ENCODE measurements around the gene ADAMTS14.

ADAMTS14 gene

GRCh38 chr10:70714245-70714644 is 41.9 kb downstream of the ADAMTS14 start:
- no peaks in the 10 kb centered on the region for H3K9me2 ChIP-seq (replicated peaks; ENCODE audit: insufficient read depth, low read length)
- H3K36me3 ChIP-seq (replicated peaks; ENCODE audit: insufficient read depth, low read length) = no peaks in the 10 kb centered on the region
- no peak overlapping the region for H3K4me2 ChIP-seq (ENCODE audit: low read depth, low read length)
- TF ChIP-seq CTCF (IDR thresholded peaks at IDR 0.05; ENCODE audit: low read length) (no peak), EZH2phosphoT487 (IDR thresholded peaks at IDR 0.05; ENCODE audit: low read length) (no peak)
- no peaks in the 10 kb centered on the region for H4K20me1 ChIP-seq (ENCODE audit: insufficient read depth, low read length)
- no peak overlapping the region for H2AFZ ChIP-seq (ENCODE audit: low read length)
- no peaks in the 10 kb centered on the region for H3F3A ChIP-seq (ENCODE audit: insufficient read depth, low read length)
- H3K9ac ChIP-seq (ENCODE audit: low read length) = no peak overlapping the region
- no peaks in the 10 kb centered on the region for H3K9me3 ChIP-seq (replicated peaks; ENCODE audit: insufficient read depth, low read length)
- H3K27me3 ChIP-seq (replicated peaks; ENCODE audit: insufficient read depth, low read length) = no peaks in the 10 kb centered on the region
- no peak for DNase-seq
- no peaks in the 10 kb centered on the region for H3K79me2 ChIP-seq (ENCODE audit: low read length)
- no peak overlapping the region for H3K4me3 ChIP-seq (ENCODE audit: low read length)
- no peak overlapping the region for H3K27ac ChIP-seq (ENCODE audit: low read length)
- H3K4me1 ChIP-seq (ENCODE audit: low read length) = no peaks in the 10 kb centered on the region

GRCh38 chr10:70714951-70715350 is 42.6 kb downstream of the ADAMTS14 start:
- no peak for DNase-seq
- H3K9me3 ChIP-seq (replicated peaks; ENCODE audit: insufficient read depth, low read length) = no peaks in the 10 kb centered on the region
- H2AFZ ChIP-seq (ENCODE audit: low read length) = no peak overlapping the region
- H3K27ac ChIP-seq (ENCODE audit: low read length) = no peak overlapping the region
- H3K36me3 ChIP-seq (replicated peaks; ENCODE audit: insufficient read depth, low read length) = no peaks in the 10 kb centered on the region
- H3K4me3 ChIP-seq (ENCODE audit: low read length) = no peak overlapping the region
- no peak overlapping the region for H3K9ac ChIP-seq (ENCODE audit: low read length)
- H3K79me2 ChIP-seq (ENCODE audit: low read length) = no peaks in the 10 kb centered on the region
- no peaks in the 10 kb centered on the region for H3K9me2 ChIP-seq (replicated peaks; ENCODE audit: insufficient read depth, low read length)
- no peaks in the 10 kb centered on the region for H3K4me1 ChIP-seq (ENCODE audit: low read length)
- no peaks in the 10 kb centered on the region for H3F3A ChIP-seq (ENCODE audit: insufficient read depth, low read length)
- H3K4me2 ChIP-seq (ENCODE audit: low read depth, low read length) = no peak overlapping the region
- TF ChIP-seq EZH2 (optimal IDR thresholded peaks at IDR 0.05; ENCODE audit: low read depth, low read length) (no peak), EZH2phosphoT487 (IDR thresholded peaks at IDR 0.05; ENCODE audit: low read length) (no peak), CTCF (IDR thresholded peaks at IDR 0.05; ENCODE audit: low read length) (no peak)
- H3K27me3 ChIP-seq (replicated peaks; ENCODE audit: insufficient read depth, low read length) = no peaks in the 10 kb centered on the region
- H4K20me1 ChIP-seq (ENCODE audit: insufficient read depth, low read length) = no peaks in the 10 kb centered on the region

- no peak for DNase-seq
- H3F3A ChIP-seq (ENCODE audit: insufficient read depth, low read length) = no peaks in the 10 kb centered on the region
- no peak overlapping the region for H3K4me3 ChIP-seq (ENCODE audit: low read length)
- no peak overlapping the region for H3K9ac ChIP-seq (ENCODE audit: low read length)
- no peak for TF ChIP-seq EZH2phosphoT487 (IDR thresholded peaks at IDR 0.05; ENCODE audit: low read length)
- TF ChIP-seq EZH2 (optimal IDR thresholded peaks at IDR 0.05; ENCODE audit: low read depth, low read length) = no peak
- TF ChIP-seq CTCF (IDR thresholded peaks at IDR 0.05; ENCODE audit: low read length) = no peak
- H3K4me2 ChIP-seq (ENCODE audit: low read depth, low read length) = no peak overlapping the region
- no peaks in the 10 kb centered on the region for H3K79me2 ChIP-seq (ENCODE audit: low read length)
- no peak overlapping the region for H3K27ac ChIP-seq (ENCODE audit: low read length)
- H3K9me2 ChIP-seq (replicated peaks; ENCODE audit: insufficient read depth, low read length) = no peaks in the 10 kb centered on the region
- H3K36me3 ChIP-seq (replicated peaks; ENCODE audit: insufficient read depth, low read length) = no peaks in the 10 kb centered on the region
- no peaks in the 10 kb centered on the region for H3K27me3 ChIP-seq (replicated peaks; ENCODE audit: insufficient read depth, low read length)
- no peaks in the 10 kb centered on the region for H3K4me1 ChIP-seq (ENCODE audit: low read length)
- H2AFZ ChIP-seq (ENCODE audit: low read length) = no peak overlapping the region
- no peaks in the 10 kb centered on the region for H4K20me1 ChIP-seq (ENCODE audit: insufficient read depth, low read length)
- H3K9me3 ChIP-seq (replicated peaks; ENCODE audit: insufficient read depth, low read length) = no peaks in the 10 kb centered on the region
Observed at GRCh38 chr10:70715853-70716795, 43.8 kb downstream of the ADAMTS14 start.
